ENCODE measurements around the gene LRP5.

LRP5 gene

DNA sequence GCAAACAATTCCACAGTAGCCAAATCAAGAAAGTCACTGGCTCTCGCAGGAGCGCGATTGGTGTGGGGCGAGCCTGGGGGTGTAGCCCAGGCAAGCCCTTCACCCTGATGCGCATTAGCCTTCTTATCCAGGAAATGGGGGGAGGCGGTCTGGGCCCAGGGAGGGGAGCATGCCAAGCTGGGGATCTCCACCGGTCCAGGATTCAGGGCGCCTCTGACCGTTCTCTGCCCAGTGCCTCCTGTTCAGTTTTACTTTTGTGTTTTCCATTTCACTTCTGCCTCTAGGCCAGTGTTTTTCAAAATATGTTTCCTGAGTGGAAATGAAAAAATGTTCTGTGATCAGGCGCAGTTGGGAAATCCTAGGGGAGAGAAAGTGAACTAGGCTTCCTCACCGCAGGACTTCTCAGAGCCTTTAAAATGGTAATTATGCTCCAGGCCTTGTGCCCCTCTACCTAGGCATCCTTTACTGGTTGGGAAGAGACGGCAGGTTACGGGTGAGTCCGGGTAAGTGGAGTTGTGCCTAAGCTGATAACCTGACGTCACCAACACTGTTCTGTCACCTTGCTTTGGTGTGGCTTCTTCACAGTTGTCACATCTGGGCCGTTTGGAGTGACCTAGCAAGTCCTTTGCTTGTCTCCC, 18.4 kb downstream of the LRP5 start:
- Histone ChIP-seq H3K4me1 (ENCODE audit: control insufficient read depth, insufficient read depth, low read length, poor library complexity, severe bottlenecking) (peaks cover 43% of the 10 kb centered on the region), H3K27ac (ENCODE audit: low read depth, low read length, severe bottlenecking) (peak overlapping the region; percentile 8), H3K9me3 (ENCODE audit: control insufficient read depth, low read length) (no peaks in the 10 kb centered on the region), H3K36me3 (ENCODE audit: control insufficient read depth, insufficient read depth, low read length) (no peaks in the 10 kb centered on the region), H3K4me3 (ENCODE audit: extremely low read depth, insufficient read depth, low read length, poor library complexity, severe bottlenecking) (no peak overlapping the region)
- 83 to 85% methylated on average over 9 to 14 of the region's 16 CpGs for WGBS, 2 experiments (ENCODE audit: insufficient coverage in 2 of 2)

DNA sequence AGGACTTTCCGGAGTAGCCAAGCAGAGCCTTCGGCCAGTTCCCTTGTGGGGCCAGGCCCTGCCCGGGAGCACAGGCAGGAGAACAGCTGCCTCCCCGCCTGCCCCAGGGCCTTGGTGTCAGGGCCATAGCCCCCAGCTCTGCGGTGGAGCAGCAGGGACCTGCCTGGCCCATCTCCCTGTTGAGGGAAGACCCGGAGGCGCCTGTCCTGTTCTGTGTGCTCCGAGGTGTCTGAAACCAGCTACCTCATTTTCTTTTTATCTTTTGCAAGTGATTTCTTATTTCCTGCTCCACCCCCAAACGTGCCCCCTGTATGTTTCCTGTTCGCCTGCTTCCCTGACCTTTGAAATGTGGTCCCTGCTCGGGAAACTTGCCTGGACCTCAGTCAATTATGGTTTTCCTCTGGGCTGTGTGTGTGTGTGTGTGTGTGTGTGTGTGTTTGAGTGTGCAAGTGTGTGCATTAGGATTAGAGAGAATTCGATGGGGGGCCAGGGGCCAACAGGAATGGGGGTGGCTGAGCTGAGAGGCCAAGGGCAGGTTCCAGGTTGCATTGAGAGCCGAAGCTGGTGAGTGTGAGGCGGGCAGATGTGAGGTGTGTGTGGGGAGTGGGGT, 19.1 kb downstream of the LRP5 start:
- H3K4me3 ChIP-seq (ENCODE audit: extremely low read depth, insufficient read depth, low read length, poor library complexity, severe bottlenecking): no peak overlapping the region

DNA sequence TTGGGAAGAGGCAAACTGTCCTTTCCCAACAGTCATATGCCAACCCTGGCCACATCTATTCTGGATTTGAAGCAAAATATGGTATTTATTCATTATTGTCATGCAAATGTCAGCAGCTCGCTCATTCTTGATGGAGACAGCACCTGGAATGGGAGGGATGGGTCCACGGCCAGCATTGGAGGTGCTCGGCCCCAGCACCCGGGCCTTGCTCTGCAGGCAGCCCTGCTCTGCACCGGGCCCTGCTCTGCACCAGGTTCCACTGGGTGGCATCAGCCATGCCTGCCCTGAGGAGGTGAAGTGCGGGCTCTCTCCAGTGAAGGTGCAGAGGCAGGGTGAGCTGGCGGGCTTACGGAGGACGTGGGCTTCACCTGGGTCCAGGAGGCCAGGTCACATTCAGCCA, 19.8 kb downstream of the LRP5 start:
- Histone ChIP-seq H3K9me3 (ENCODE audit: control insufficient read depth, low read length) (no peaks in the 10 kb centered on the region), H3K36me3 (ENCODE audit: control insufficient read depth, insufficient read depth, low read length) (no peaks in the 10 kb centered on the region), H3K4me1 (ENCODE audit: control insufficient read depth, insufficient read depth, low read length, poor library complexity, severe bottlenecking) (peaks cover 44% of the 10 kb centered on the region), H3K4me3 (ENCODE audit: extremely low read depth, insufficient read depth, low read length, poor library complexity, severe bottlenecking) (no peak overlapping the region), H3K27ac (ENCODE audit: low read depth, low read length, severe bottlenecking) (no peak overlapping the region)
- 88 to 100% methylated on average over 3 to 7 of the region's 9 CpGs for WGBS, 2 experiments (ENCODE audit: insufficient coverage in 2 of 2)

More for the DNA sequence above, 19.1 kb downstream of the LRP5 start:
- WGBS, 2 experiments (ENCODE audit: insufficient coverage in 2 of 2): 81 to 88% methylated on average over 9 to 11 of the region's 14 CpGs
- Histone ChIP-seq H3K27ac (ENCODE audit: low read depth, low read length, severe bottlenecking) (no peak overlapping the region), H3K36me3 (ENCODE audit: control insufficient read depth, insufficient read depth, low read length) (no peaks in the 10 kb centered on the region), H3K9me3 (ENCODE audit: control insufficient read depth, low read length) (no peaks in the 10 kb centered on the region), H3K4me1 (ENCODE audit: control insufficient read depth, insufficient read depth, low read length, poor library complexity, severe bottlenecking) (peaks cover 43% of the 10 kb centered on the region)

DNA sequence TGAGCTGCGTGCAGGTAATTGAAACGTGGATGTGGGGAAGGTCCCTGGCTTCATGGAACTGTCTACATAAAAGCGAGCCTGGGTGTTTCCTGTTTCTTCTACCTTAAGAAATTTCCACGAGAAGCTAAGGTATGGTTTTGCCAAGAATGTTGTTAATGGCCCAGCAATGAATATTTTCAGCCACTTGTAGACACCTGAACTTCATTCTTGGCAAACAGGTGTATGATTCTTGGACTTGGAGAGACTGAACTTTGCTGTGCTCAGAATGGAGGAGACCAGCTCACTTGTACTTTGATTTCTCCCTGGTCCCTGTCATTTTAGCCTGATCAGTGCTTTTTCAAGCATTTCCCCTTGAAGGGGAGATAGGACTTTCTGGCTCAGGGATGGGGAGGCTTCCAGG, 20.8 kb downstream of the LRP5 start:
- H3K36me3 ChIP-seq (ENCODE audit: control insufficient read depth, insufficient read depth, low read length): no peaks in the 10 kb centered on the region
- WGBS, 2 experiments (ENCODE audit: insufficient coverage in 2 of 2): 95% methylated on average over 2 to 4 of the region's 4 CpGs
- no peaks in the 10 kb centered on the region for H3K9me3 ChIP-seq (ENCODE audit: control insufficient read depth, low read length)
- H3K27ac ChIP-seq (ENCODE audit: low read depth, low read length, severe bottlenecking): no peak overlapping the region
- H3K4me1 ChIP-seq (ENCODE audit: control insufficient read depth, insufficient read depth, low read length, poor library complexity, severe bottlenecking): peaks cover 40% of the 10 kb centered on the region
- no peak overlapping the region for H3K4me3 ChIP-seq (ENCODE audit: extremely low read depth, insufficient read depth, low read length, poor library complexity, severe bottlenecking)

DNA sequence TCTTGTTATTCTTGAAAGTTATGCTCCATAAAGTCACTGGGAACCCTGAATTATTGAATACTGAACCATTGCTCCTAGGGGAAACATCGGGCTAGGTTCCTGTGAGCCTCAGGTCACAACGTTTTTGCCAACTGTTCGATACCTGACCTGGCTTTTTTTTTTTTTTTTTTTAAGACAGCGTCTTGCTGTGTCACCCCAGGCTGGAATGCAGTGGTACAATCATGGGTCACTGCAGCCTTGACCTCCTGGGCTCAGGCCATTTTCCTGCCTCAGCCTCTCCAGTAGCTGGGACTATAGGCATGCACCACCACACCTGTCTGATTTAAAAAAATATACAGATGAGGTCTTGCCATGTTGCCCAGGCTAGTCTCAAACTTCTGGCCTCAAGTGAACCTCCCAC, 22.5 kb downstream of the LRP5 start:
- H3K36me3 ChIP-seq (ENCODE audit: control insufficient read depth, insufficient read depth, low read length): no peaks in the 10 kb centered on the region
- WGBS, 2 experiments (ENCODE audit: insufficient coverage in 2 of 2): 91 to 96% methylated on average over 3 to 4 of the region's 4 CpGs
- H3K4me1 ChIP-seq (ENCODE audit: control insufficient read depth, insufficient read depth, low read length, poor library complexity, severe bottlenecking): peaks cover 27% of the 10 kb centered on the region
- no peaks in the 10 kb centered on the region for H3K9me3 ChIP-seq (ENCODE audit: control insufficient read depth, low read length)
- no peak overlapping the region for H3K4me3 ChIP-seq (ENCODE audit: extremely low read depth, insufficient read depth, low read length, poor library complexity, severe bottlenecking)
- no peak overlapping the region for H3K27ac ChIP-seq (ENCODE audit: low read depth, low read length, severe bottlenecking)

DNA sequence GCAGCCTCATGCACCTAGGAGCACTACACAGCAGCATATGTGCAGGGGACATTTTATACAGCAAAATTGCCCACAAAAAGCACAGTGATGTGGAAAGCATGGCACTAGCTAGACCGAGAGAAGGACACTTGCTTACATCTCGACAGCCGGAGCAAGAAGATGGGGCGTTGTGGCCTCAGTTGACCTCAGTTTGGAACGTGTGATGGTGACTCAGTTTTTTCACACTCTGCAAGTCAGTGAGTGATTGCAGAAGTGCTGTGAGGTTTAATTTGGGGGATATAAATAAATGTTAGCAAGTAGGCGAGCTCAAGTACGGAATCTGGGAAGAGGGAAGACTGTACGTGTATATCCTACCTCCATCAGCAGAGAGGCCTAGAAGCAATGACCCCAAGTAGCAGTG, 23.3 kb downstream of the LRP5 start:
- Histone ChIP-seq H3K4me3 (ENCODE audit: extremely low read depth, insufficient read depth, low read length, poor library complexity, severe bottlenecking) (no peak overlapping the region), H3K36me3 (ENCODE audit: control insufficient read depth, insufficient read depth, low read length) (no peaks in the 10 kb centered on the region), H3K9me3 (ENCODE audit: control insufficient read depth, low read length) (no peaks in the 10 kb centered on the region), H3K27ac (ENCODE audit: low read depth, low read length, severe bottlenecking) (no peak overlapping the region), H3K4me1 (ENCODE audit: control insufficient read depth, insufficient read depth, low read length, poor library complexity, severe bottlenecking) (peaks cover 24% of the 10 kb centered on the region)
- WGBS, 2 experiments (ENCODE audit: insufficient coverage in 2 of 2): 90 to 97% methylated on average over 5 to 7 of the region's 8 CpGs

DNA sequence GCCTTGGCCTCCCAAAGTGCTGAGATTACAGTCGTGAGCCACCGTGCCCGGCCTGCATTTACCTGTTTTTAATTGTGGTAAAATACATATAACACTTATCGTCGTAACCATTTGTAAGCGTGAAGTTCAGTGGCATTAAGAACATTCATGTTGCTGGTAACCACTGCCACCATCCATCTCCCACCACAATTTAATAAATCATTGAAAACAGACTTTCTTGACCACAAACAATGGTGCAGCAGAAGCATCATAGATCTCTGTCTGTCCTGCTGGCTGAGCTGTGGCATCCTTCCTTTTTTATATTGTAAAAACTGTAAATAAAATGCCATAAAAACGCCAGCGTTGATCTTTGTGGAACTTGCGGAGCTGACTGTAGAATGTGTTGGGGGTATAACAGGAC, 24.3 kb downstream of the LRP5 start:
- no peak overlapping the region for H3K4me3 ChIP-seq (ENCODE audit: extremely low read depth, insufficient read depth, low read length, poor library complexity, severe bottlenecking)
- 87 to 100% methylated on average over 4 to 6 of the region's 9 CpGs for WGBS, 2 experiments (ENCODE audit: insufficient coverage in 2 of 2)

DNA sequence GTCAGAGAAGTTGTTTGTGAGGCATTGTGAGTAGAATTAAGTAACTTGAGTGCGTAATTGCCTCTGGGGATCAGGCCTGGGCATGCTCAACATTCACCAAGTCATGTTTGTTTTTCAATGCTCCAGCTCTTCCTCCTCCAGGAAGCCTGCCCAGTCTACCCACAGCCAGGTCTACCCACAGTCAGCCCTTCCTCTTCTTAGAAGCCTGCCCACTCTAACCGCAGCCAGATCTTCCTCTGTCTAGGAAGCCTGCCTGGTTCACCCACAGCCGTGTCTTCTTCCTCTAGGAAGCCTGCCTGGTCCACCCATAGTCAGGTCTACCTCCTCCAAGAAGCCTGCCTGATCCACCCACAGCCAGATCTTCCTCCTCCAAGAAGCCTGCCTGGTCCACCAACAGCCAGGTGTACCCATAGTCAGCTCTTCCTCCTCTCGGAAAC, 25.0 kb downstream of the LRP5 start:
- no peak overlapping the region for H3K27ac ChIP-seq (ENCODE audit: low read depth, low read length, severe bottlenecking)
- WGBS, 2 experiments (ENCODE audit: insufficient coverage in 2 of 2): 94 to 96% methylated on average over 3 to 4 of the region's 4 CpGs
- no peak overlapping the region for H3K4me3 ChIP-seq (ENCODE audit: extremely low read depth, insufficient read depth, low read length, poor library complexity, severe bottlenecking)
- H3K4me1 ChIP-seq (ENCODE audit: control insufficient read depth, insufficient read depth, low read length, poor library complexity, severe bottlenecking): peaks cover 21% of the 10 kb centered on the region
- no peaks in the 10 kb centered on the region for H3K9me3 ChIP-seq (ENCODE audit: control insufficient read depth, low read length)
- no peaks in the 10 kb centered on the region for H3K36me3 ChIP-seq (ENCODE audit: control insufficient read depth, insufficient read depth, low read length)

More for the DNA sequence above, 24.3 kb downstream of the LRP5 start:
- Histone ChIP-seq H3K27ac (ENCODE audit: low read depth, low read length, severe bottlenecking) (no peak overlapping the region), H3K9me3 (ENCODE audit: control insufficient read depth, low read length) (no peaks in the 10 kb centered on the region), H3K36me3 (ENCODE audit: control insufficient read depth, insufficient read depth, low read length) (no peaks in the 10 kb centered on the region), H3K4me1 (ENCODE audit: control insufficient read depth, insufficient read depth, low read length, poor library complexity, severe bottlenecking) (peaks cover 17% of the 10 kb centered on the region)

DNA sequence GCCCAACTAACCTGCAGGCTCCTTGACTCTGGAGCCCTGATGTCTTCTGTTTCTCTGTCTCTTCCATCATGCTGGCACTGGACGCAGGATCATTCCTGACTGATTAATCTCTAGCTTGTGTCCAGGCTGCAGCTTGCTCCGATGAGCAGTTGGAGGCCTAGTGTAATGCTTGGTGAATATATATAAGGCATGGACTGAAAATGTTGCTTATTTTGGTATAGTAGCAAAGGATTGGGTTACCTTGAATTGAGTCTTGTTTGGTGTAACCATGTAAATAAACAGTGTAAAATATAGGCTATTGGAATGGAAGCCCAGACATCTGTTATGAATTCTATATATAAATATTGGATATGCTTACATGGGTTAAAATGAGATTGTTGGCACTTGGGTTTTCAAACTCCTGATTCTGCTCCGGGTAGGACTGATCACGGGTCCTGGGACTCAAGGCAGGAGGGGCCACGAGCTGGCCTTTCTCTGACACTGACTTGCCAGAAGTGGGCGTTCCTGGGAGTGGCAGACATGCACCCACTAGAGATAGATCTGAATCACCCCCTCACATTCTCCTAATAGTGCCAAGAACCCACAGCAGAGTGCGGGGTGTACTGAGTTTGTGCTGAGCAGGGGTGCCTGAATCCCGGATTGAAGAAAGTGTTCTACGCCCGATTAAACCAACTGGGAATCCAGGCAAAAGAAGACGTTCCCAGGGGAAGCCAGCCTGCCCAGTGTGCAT, 25.8 kb downstream of the LRP5 start:
- no peak overlapping the region for H3K4me3 ChIP-seq (ENCODE audit: extremely low read depth, insufficient read depth, low read length, poor library complexity, severe bottlenecking)
- no peaks in the 10 kb centered on the region for H3K36me3 ChIP-seq (ENCODE audit: control insufficient read depth, insufficient read depth, low read length)
- WGBS, 2 experiments (ENCODE audit: insufficient coverage in 2 of 2): 85 to 91% methylated on average over 10 to 11 of the region's 11 CpGs
- H3K27ac ChIP-seq (ENCODE audit: low read depth, low read length, severe bottlenecking): no peak overlapping the region
- no peaks in the 10 kb centered on the region for H3K9me3 ChIP-seq (ENCODE audit: control insufficient read depth, low read length)
- peaks cover 23% of the 10 kb centered on the region for H3K4me1 ChIP-seq (ENCODE audit: control insufficient read depth, insufficient read depth, low read length, poor library complexity, severe bottlenecking)

DNA sequence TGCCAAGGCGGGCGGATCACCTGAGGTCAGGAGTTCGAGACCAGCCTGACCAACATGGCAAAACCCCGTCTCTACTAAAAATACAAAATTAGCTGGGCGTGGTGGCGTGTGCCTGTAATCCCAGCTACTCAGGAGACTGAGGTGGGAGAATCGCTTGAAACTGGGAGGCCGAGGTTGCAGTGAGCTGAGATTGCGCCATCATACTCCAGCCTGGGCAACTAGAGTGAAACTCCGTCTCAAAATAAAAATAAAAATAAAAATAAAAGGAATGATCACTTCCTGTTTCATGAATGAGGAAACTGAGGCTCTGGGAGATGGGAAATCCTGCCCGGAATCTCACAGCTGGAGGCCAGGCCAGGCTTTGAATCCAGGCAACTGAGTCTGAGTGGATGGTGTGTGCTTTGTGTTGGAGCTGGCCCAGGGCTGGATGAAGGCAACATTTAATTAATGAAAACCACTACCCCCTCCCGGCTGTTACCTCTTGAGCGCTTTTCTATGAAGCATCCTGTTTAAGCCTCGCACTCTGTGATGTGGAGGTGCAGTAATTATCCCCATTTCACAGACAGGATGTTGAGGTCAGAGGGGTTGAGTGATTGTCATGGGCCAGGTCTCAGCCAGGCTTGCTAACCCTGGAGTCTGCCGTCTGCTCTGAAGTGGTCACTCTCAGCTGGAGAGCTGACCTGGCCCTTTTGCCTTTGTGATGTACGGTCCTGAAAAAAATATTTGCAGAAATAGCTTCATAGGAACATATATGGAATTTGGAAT, 27.8 kb downstream of the LRP5 start:
- Histone ChIP-seq H3K4me1 (ENCODE audit: control insufficient read depth, insufficient read depth, low read length, poor library complexity, severe bottlenecking) (peaks cover 23% of the 10 kb centered on the region), H3K27ac (ENCODE audit: low read depth, low read length, severe bottlenecking) (no peak overlapping the region), H3K36me3 (ENCODE audit: control insufficient read depth, insufficient read depth, low read length) (no peaks in the 10 kb centered on the region), H3K9me3 (ENCODE audit: control insufficient read depth, low read length) (no peaks in the 10 kb centered on the region), H3K4me3 (ENCODE audit: extremely low read depth, insufficient read depth, low read length, poor library complexity, severe bottlenecking) (no peak overlapping the region)
- 97 to 98% methylated on average over 8 to 10 of the region's 16 CpGs for WGBS, 2 experiments (ENCODE audit: insufficient coverage in 2 of 2)

All from mesodermal cell (in vitro differentiated cells).